HG03469 (cell line): Measurements from ENCODE around the gene APC.
A peak's percentile ranks its signal among the peaks of the same experiment; 100 is the strongest.
"Not testable (repeated sequence)": the region's sequence is repeated elsewhere in the genome, so short reads cannot be mapped to it uniquely, and the experiment has no call there.

Experiments
- ATAC-seq: cut with Tn5 transposase; IDR thresholded peaks from one replicate; pipeline ENCODE4 v1.9.1; 2021; ENCODE audit warnings: mild to moderate bottlenecking, moderate library complexity, moderate number of reproducible peaks; ENCODE audit not compliant: unreplicated experiment

APC gene

GRCh38 chr5:112713206-112713605 is 24.5 kb upstream of the APC start:
- ATAC-seq, result no peak

GRCh38 chr5:112716895-112717294 is 20.8 kb upstream of the APC start:
- not testable (repeated sequence) for ATAC-seq

GRCh38 chr5:112717506-112718082 is 20.1 kb upstream of the APC start:
- ATAC-seq, result no peak

GRCh38 chr5:112718344-112718743 is 19.3 kb upstream of the APC start:
- no peak for ATAC-seq

GRCh38 chr5:112720576-112720975 is 17.1 kb upstream of the APC start:
- ATAC-seq, result no peak

GRCh38 chr5:112724901-112725300 is 12.8 kb upstream of the APC start:
- ATAC-seq, result no peak

GRCh38 chr5:112729630-112730029 is 8.1 kb upstream of the APC start:
- ATAC-seq, result no peak

- no peak for ATAC-seq
Measured at GRCh38 chr5:112732131-112732530, 5.6 kb upstream of the APC start.

GRCh38 chr5:112733586-112733985 is 4.1 kb upstream of the APC start:
- no peak for ATAC-seq

- ATAC-seq, result no peak
Measured at GRCh38 chr5:112734597-112734996, 3.1 kb upstream of the APC start.

- no peak for ATAC-seq
Measured at GRCh38 chr5:112735702-112736101, 2.0 kb upstream of the APC start.

GRCh38 chr5:112737070-112737462 is 619 bp upstream of the APC start:
- ATAC-seq, result no peak

GRCh38 chr5:112738191-112738560 is 491 bp downstream of the APC start:
- no peak for ATAC-seq

- no peak for ATAC-seq
Measured at GRCh38 chr5:112742424-112742823, 4.7 kb downstream of the APC start.

- ATAC-seq, result no peak
Measured at GRCh38 chr5:112743631-112744030, 5.9 kb downstream of the APC start.

- ATAC-seq, result no peak
Measured at GRCh38 chr5:112752335-112752734, 14.7 kb downstream of the APC start.

- no peak for ATAC-seq
Measured at GRCh38 chr5:112755703-112756102, 18.0 kb downstream of the APC start.

GRCh38 chr5:112757468-112758208 is 20.0 kb downstream of the APC start:
- ATAC-seq, result peak; percentile 81

GRCh38 chr5:112758676-112759075 is 21.0 kb downstream of the APC start:
- ATAC-seq, result no peak

- no peak for ATAC-seq
Measured at GRCh38 chr5:112762113-112762810, 24.6 kb downstream of the APC start.

- no peak for ATAC-seq
Measured at GRCh38 chr5:112763165-112763564, 25.5 kb downstream of the APC start.

GRCh38 chr5:112772124-112772523 is 34.4 kb downstream of the APC start:
- ATAC-seq, result no peak
